Right lobe of liver (tissue), 4 donors: ENCODE measurements around the gene SLC8A1.

Experiments used
- POLR2A ChIP-seq: fragments of 450-650 bp; IDR thresholded peaks from one replicate; pipeline ENCODE4 v1.6.1; 2017; ENCODE audit warnings: antibody characterized with exemption, mild to moderate bottlenecking
- TF ChIP-seq, protein P1 (sequence below), 4 donors: fragments of 200-600 bp in 3 of 4; fragments of 450-650 bp in 1 of 4; IDR thresholded peaks; one replicate each; pipeline versions ENCODE4 v1.5.1 to v1.8.0; 2016 to 2022; ENCODE audit warnings: antibody characterized with exemption in 4 of 4, mild to moderate bottlenecking in 2 of 4
- donor health status: DM: no; HTN: no; CAD: no.
- donor health status: DM: no; HTN: no; CAD: no.
- donor health status: DM: no; HTN: yes; CAD: no.

DNA sequence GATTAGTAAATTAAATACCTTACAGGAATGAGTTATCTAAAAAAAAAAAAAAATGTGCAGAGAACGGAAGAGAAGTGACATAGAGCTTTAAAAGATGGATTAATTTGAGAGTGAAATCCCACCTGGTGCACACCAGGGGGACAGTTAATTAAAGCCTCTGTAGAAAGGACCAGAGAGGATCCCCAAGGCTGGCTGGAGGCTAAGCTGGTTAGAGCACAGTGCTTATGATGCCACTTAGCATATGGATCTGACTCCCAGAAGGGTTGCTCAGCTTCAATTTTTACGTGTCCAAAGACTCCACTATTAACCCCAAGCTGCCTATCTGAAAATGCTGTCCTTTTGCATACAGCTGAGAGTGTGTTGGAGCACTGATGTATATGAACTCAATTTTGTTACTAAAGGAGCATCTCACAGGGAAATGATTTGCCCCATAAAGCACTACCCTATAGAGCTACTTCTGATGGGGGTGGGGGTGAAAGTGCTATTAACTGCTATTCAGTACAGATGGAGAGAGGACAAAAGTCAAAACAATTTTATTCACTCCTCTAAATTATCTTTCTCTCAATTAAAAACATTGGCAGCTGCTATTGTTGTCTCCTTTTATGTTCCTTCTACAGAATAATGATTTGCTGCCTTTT is 15.2 kb upstream of the SLC8A1 start:
- TF ChIP-seq, protein P1, sequence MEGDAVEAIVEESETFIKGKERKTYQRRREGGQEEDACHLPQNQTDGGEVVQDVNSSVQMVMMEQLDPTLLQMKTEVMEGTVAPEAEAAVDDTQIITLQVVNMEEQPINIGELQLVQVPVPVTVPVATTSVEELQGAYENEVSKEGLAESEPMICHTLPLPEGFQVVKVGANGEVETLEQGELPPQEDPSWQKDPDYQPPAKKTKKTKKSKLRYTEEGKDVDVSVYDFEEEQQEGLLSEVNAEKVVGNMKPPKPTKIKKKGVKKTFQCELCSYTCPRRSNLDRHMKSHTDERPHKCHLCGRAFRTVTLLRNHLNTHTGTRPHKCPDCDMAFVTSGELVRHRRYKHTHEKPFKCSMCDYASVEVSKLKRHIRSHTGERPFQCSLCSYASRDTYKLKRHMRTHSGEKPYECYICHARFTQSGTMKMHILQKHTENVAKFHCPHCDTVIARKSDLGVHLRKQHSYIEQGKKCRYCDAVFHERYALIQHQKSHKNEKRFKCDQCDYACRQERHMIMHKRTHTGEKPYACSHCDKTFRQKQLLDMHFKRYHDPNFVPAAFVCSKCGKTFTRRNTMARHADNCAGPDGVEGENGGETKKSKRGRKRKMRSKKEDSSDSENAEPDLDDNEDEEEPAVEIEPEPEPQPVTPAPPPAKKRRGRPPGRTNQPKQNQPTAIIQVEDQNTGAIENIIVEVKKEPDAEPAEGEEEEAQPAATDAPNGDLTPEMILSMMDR (IDR thresholded peaks at IDR 0.05), result no peak
- no peak for TF ChIP-seq POLR2A
